ENCODE results near the gene NUAK1.

DNA sequence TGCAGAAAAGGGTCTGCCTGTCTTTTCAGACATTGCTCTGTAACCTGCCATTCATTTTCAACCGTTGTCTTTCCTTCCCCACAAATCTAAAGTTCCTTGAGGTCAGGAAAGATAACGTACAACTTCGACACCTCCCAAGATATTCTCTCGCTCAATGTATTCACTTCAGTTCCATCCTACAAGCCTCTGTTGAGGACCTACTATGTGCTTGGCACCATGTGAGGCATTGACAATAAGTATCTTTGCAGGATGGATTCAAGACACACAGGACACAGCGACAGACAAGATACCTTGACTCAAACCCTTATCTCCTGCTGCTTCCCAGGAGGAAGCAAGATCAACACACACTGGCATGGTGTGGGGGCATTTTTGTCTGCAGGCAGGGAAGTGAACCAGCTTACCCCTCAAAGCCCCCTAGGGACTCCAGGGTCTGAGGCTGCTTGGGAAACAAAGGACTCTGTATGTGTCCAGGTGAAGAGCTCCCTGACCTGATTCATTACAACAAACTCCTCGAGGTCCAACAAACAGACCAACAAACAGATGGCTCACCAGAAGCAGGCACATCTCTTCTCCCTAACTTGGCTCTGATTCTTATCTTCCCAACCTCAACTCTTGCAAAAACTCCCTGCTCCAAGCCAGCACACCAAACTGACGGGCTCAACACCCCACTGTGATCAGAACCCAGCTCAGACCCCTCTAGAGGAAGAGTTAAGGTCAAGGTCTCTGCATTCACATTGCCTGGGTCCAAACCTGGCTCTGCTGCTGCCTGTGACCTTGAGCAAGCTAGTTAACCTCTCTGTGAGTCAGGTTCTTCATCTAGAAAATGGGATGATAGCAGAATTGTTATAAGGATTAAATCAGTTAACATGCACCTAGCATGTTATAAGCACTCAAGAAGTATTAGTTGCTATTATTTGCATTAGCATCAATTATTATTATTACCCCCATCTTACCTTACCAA lies 6.3 kb downstream of the NUAK1 start:
- TF ChIP-seq, protein P1, sequence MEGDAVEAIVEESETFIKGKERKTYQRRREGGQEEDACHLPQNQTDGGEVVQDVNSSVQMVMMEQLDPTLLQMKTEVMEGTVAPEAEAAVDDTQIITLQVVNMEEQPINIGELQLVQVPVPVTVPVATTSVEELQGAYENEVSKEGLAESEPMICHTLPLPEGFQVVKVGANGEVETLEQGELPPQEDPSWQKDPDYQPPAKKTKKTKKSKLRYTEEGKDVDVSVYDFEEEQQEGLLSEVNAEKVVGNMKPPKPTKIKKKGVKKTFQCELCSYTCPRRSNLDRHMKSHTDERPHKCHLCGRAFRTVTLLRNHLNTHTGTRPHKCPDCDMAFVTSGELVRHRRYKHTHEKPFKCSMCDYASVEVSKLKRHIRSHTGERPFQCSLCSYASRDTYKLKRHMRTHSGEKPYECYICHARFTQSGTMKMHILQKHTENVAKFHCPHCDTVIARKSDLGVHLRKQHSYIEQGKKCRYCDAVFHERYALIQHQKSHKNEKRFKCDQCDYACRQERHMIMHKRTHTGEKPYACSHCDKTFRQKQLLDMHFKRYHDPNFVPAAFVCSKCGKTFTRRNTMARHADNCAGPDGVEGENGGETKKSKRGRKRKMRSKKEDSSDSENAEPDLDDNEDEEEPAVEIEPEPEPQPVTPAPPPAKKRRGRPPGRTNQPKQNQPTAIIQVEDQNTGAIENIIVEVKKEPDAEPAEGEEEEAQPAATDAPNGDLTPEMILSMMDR (conservative IDR thresholded peaks at IDR 0.05; ENCODE audit: low read depth in 2 of 2) = no peak
- TF ChIP-seq, protein P2, sequence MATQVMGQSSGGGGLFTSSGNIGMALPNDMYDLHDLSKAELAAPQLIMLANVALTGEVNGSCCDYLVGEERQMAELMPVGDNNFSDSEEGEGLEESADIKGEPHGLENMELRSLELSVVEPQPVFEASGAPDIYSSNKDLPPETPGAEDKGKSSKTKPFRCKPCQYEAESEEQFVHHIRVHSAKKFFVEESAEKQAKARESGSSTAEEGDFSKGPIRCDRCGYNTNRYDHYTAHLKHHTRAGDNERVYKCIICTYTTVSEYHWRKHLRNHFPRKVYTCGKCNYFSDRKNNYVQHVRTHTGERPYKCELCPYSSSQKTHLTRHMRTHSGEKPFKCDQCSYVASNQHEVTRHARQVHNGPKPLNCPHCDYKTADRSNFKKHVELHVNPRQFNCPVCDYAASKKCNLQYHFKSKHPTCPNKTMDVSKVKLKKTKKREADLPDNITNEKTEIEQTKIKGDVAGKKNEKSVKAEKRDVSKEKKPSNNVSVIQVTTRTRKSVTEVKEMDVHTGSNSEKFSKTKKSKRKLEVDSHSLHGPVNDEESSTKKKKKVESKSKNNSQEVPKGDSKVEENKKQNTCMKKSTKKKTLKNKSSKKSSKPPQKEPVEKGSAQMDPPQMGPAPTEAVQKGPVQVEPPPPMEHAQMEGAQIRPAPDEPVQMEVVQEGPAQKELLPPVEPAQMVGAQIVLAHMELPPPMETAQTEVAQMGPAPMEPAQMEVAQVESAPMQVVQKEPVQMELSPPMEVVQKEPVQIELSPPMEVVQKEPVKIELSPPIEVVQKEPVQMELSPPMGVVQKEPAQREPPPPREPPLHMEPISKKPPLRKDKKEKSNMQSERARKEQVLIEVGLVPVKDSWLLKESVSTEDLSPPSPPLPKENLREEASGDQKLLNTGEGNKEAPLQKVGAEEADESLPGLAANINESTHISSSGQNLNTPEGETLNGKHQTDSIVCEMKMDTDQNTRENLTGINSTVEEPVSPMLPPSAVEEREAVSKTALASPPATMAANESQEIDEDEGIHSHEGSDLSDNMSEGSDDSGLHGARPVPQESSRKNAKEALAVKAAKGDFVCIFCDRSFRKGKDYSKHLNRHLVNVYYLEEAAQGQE (IDR thresholded peaks at IDR 0.05; ENCODE audit: unreplicated experiment) = no peak
- TF ChIP-seq POLR2AphosphoS5 (IDR thresholded peaks at IDR 0.05; ENCODE audit: low read depth) = no peak
- TF ChIP-seq CREB1 (CRISPR knock-in tag; IDR thresholded peaks at IDR 0.05; ENCODE audit: low read depth) = no peak
- no peak for TF ChIP-seq JUNB (IDR thresholded peaks at IDR 0.05; ENCODE audit: unreplicated experiment)
- no peak for TF ChIP-seq EZH2 (IDR thresholded peaks at IDR 0.05; ENCODE audit: low read depth, unreplicated experiment)
- TF ChIP-seq EZH2phosphoT487 (IDR thresholded peaks at IDR 0.05; ENCODE audit: unreplicated experiment) = no peak
- TF ChIP-seq, protein P3, sequence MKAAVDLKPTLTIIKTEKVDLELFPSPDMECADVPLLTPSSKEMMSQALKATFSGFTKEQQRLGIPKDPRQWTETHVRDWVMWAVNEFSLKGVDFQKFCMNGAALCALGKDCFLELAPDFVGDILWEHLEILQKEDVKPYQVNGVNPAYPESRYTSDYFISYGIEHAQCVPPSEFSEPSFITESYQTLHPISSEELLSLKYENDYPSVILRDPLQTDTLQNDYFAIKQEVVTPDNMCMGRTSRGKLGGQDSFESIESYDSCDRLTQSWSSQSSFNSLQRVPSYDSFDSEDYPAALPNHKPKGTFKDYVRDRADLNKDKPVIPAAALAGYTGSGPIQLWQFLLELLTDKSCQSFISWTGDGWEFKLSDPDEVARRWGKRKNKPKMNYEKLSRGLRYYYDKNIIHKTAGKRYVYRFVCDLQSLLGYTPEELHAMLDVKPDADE (IDR thresholded peaks at IDR 0.05) = no peak
- no peak for TF ChIP-seq NANOG (IDR thresholded peaks at IDR 0.05; ENCODE audit: borderline replicate concordance)
- no peak for TF ChIP-seq ZNF114 (CRISPR knock-in tag; IDR thresholded peaks at IDR 0.05)
- TF ChIP-seq STAT1 (IDR thresholded peaks at IDR 0.05; ENCODE audit: unreplicated experiment) = no peak

All from GM23338 (cell line).